ENCODE data around the gene ATG9A. TPM values are rescaled to one million over a fixed set of nuclear protein-coding genes. Genes with fewer than 3 reads are reported as not detected.

ATG9A gene
- total RNA-seq, 1 donor from 2014 or later, result 62.4 TPM

- Histone ChIP-seq H3K36me3 (peaks cover 0 to 54% of the 10 kb centered on the region in 2 donors), H3K9me3 (no peaks in the 10 kb centered on the region), H3K27ac (no peak overlapping the region), H3K27me3 (no peaks in the 10 kb centered on the region), H3K4me1 (peaks cover 28% of the 10 kb centered on the region), H3K4me3 (no peak overlapping the region)
- DNase-seq (ENCODE audit: extremely low spot score in 2 of 2), result no peak
- no peak for TF ChIP-seq POLR2AphosphoS5 (IDR thresholded peaks at IDR 0.05; ENCODE audit: insufficient read depth in 1 of 2, low read depth in 1 of 2)
- no peak for TF ChIP-seq CTCF (IDR thresholded peaks at IDR 0.05)
- TF ChIP-seq POLR2A (IDR thresholded peaks at IDR 0.05), result no peak
- intact Hi-C loops (cut with DNase I), result no loop called here
These were observed 15.9 kb downstream of the ATG9A start for GRCh38 chr2:219213486-219214071.

GRCh38 chr2:219213026-219213415 is 16.4 kb downstream of the ATG9A start:
- H3K4me3 ChIP-seq, result no peak overlapping the region
- H3K4me1 ChIP-seq, result peaks cover 31% of the 10 kb centered on the region
- no peaks in the 10 kb centered on the region for H3K27me3 ChIP-seq
- TF ChIP-seq POLR2A (IDR thresholded peaks at IDR 0.05) (no peak), POLR2AphosphoS5 (IDR thresholded peaks at IDR 0.05; ENCODE audit: insufficient read depth in 1 of 2, low read depth in 1 of 2) (no peak), CTCF (IDR thresholded peaks at IDR 0.05) (no peak)
- no peaks in the 10 kb centered on the region for H3K9me3 ChIP-seq
- intact Hi-C loops (cut with DNase I), result no loop called here
- peaks cover 0 to 54% of the 10 kb centered on the region in 2 donors for H3K36me3 ChIP-seq
- DNase-seq (ENCODE audit: extremely low spot score in 2 of 2), result peak in 1 of 2 donors; percentile 72
- H3K27ac ChIP-seq, result no peak overlapping the region

GRCh38 chr2:219210886-219211362 is 18.5 kb downstream of the ATG9A start:
- H3K4me1 ChIP-seq, result peaks cover 24% of the 10 kb centered on the region
- intact Hi-C loops (cut with DNase I), result no loop called here
- no peak overlapping the region for H3K4me3 ChIP-seq
- no peaks in the 10 kb centered on the region for H3K27me3 ChIP-seq
- peak in 1 of 2 donors; percentile 72 for DNase-seq (ENCODE audit: extremely low spot score in 2 of 2)
- no peak for TF ChIP-seq POLR2AphosphoS5 (IDR thresholded peaks at IDR 0.05; ENCODE audit: insufficient read depth in 1 of 2, low read depth in 1 of 2)
- TF ChIP-seq CTCF (IDR thresholded peaks at IDR 0.05), result no peak
- no peak for TF ChIP-seq POLR2A (IDR thresholded peaks at IDR 0.05)
- peaks cover 0 to 50% of the 10 kb centered on the region in 2 donors for H3K36me3 ChIP-seq
- H3K9me3 ChIP-seq, result no peaks in the 10 kb centered on the region
- no peak overlapping the region for H3K27ac ChIP-seq

GRCh38 chr2:219210196-219210885 is 19.1 kb downstream of the ATG9A start:
- H3K27ac ChIP-seq, result no peak overlapping the region
- peaks cover 0 to 44% of the 10 kb centered on the region in 2 donors for H3K36me3 ChIP-seq

More at GRCh38 chr2:219210196-219210885, 19.1 kb downstream of the ATG9A start:
- no peaks in the 10 kb centered on the region for H3K9me3 ChIP-seq
- H3K4me1 ChIP-seq, result peaks cover 22% of the 10 kb centered on the region
- peak in 1 of 2 donors; percentile 83 for DNase-seq (ENCODE audit: extremely low spot score in 2 of 2)
- TF ChIP-seq POLR2A (IDR thresholded peaks at IDR 0.05) (no peak), CTCF (IDR thresholded peaks at IDR 0.05) (no peak), POLR2AphosphoS5 (IDR thresholded peaks at IDR 0.05; ENCODE audit: insufficient read depth in 1 of 2, low read depth in 1 of 2) (no peak)
- intact Hi-C loops (cut with DNase I), result no loop called here
- no peak overlapping the region for H3K4me3 ChIP-seq
- H3K27me3 ChIP-seq, result no peaks in the 10 kb centered on the region

Data from vagina (tissue), 2 donors.